Measurements from ENCODE around the gene PTPRG.

- TF ChIP-seq CTCF (conservative IDR thresholded peaks at IDR 0.05) = no peak
- no peak for TF ChIP-seq ZFX (IDR thresholded peaks at IDR 0.05)
Measured at GRCh38 chr3:61608072-61608471, 46.7 kb downstream of the PTPRG start.
